IPS DF 6.9 (cell line): ENCODE data around the gene KCNRG.
A peak's percentile ranks its signal among the peaks of the same experiment; 100 is the strongest.
"Not testable (repeated sequence)": the region's sequence is repeated elsewhere in the genome, so short reads cannot be mapped to it uniquely, and the experiment has no call there.

Source experiments
- DNase-seq: peaks from one replicate; pipeline ENCODE4 v3.0.0-alpha.2; 2013; ENCODE audit warnings: low read depth, low spot score
- H3K27ac ChIP-seq: one replicate; pipeline ENCODE4 v1.5.1; 2013; ENCODE audit warnings: low read length, control low read depth
- H3K27me3 ChIP-seq: 2 replicates; pipeline ENCODE4 v1.6.1; 2013; ENCODE audit warnings: mild to moderate bottlenecking, low read length; ENCODE audit not compliant: control insufficient read depth, insufficient read depth
- H3K36me3 ChIP-seq: 2 replicates; pipeline ENCODE4 v1.6.1; 2013; ENCODE audit warnings: low read length; ENCODE audit not compliant: control insufficient read depth, insufficient read depth
- H3K4me1 ChIP-seq: 2 replicates; pipeline ENCODE4 v1.6.1; 2013; ENCODE audit warnings: low read length; ENCODE audit not compliant: control insufficient read depth, insufficient read depth
- H3K4me3 ChIP-seq: 2 replicates; pipeline ENCODE4 v1.5.1; 2013; ENCODE audit warnings: mild to moderate bottlenecking, low read length
- H3K9me3 ChIP-seq: 2 replicates; pipeline ENCODE4 v1.6.1; 2013; ENCODE audit warnings: low read length, inconsistent platforms; ENCODE audit not compliant: control insufficient read depth, insufficient read depth
- WGBS: extraction: QIAGEN DNeasy Blood & Tissue Kit; methylation state at CpG from one replicate; pipeline ENCODE4 v1.1.7; 2013; ENCODE audit warnings: mixed read lengths, missing lambda C conversion rate; ENCODE audit not compliant: insufficient read length, insufficient coverage; 5-methylcytosine and 5-hydroxymethylcytosine counted together

Gene KCNRG, protein sequence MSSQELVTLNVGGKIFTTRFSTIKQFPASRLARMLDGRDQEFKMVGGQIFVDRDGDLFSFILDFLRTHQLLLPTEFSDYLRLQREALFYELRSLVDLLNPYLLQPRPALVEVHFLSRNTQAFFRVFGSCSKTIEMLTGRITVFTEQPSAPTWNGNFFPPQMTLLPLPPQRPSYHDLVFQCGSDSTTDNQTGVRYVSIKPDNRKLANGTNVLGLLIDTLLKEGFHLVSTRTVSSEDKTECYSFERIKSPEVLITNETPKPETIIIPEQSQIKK

DNA sequence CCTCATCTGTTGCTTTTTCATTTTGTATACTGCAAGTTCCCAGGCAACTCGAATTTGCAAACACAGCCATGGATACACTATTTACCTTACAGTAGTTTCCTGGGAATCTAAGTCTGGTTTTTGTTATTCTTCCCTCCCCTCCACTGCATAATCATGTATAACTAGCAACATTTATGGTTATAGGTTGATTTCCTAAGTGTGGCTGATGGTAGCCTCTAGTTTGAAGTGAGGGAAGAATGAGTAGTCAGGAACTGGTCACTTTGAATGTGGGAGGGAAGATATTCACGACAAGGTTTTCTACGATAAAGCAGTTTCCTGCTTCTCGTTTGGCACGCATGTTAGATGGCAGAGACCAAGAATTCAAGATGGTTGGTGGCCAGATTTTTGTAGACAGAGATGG is at the start of gene KCNRG:
TSS of gene KCNRG (plus strand) at position 187 of the 400 bp plus-strand sequence. CDS start at position 237, 50 bp downstream.
- WGBS, result no CpG with 5 or more reads among the region's 5 CpGs
- Histone ChIP-seq H3K9me3 (no peaks in the 10 kb centered on the region), H3K27me3 (no peaks in the 10 kb centered on the region), H3K4me1 (peaks cover 2% of the 10 kb centered on the region; the same call in 1 of the 2 replicates), H3K36me3 (no peaks in the 10 kb centered on the region; the same call in 1 of the 2 replicates), H3K27ac (no peak within 1 kb of the TSS), H3K4me3 (no peak within 1 kb of the TSS)
- no peak for DNase-seq

DNA sequence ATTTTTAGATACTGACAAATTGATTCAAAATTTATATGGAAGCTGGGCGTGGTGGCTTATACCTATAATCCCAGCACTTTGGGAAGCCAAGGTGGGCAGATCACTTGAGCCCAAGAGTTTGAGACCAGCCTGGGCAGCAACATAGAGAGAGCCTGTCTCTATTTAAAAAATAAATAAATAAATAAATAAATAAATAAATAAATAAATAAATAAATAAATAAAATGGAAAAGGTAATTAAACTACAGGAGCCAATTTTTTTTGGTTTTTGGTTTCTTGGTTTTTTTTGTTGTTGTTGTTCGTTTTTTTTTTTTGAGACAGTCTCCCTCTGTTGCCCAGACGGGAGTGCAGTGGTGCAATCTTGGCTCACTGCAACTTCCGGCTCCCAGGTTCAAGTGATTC is 47.8 kb upstream of the KCNRG start:
- H3K27ac ChIP-seq, result no peak overlapping the region
- no peaks in the 10 kb centered on the region for H3K4me1 ChIP-seq
- no peaks in the 10 kb centered on the region for H3K36me3 ChIP-seq
- no peaks in the 10 kb centered on the region for H3K27me3 ChIP-seq
- 100% methylated on average over 1 of the region's 4 CpGs for WGBS
- no peaks in the 10 kb centered on the region for H3K9me3 ChIP-seq
- no peak for DNase-seq
- no peak overlapping the region for H3K4me3 ChIP-seq

DNA sequence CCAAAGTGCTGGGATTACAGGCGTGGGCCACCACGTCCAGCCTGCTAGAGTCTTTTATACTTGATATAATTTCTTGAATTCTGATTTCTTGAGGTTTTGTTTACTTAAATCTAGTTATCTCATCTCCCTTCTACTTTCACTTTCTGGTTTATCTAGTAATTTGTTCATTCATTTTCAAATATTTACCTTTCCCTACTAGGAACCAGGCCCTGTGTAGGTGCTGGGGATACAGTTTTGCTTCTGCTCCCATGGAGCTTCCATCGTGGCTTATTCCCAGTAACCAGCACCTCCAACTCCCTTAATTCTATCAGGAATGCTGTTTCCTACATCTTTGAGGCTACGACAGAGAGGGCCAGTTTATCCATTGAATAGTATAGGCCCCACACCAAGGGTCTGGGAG is 42.5 kb upstream of the KCNRG start:
- WGBS, result no CpG with 5 or more reads among the region's 4 CpGs
- H3K9me3 ChIP-seq, result no peaks in the 10 kb centered on the region
- no peaks in the 10 kb centered on the region for H3K4me1 ChIP-seq
- no peak overlapping the region for H3K27ac ChIP-seq
- H3K27me3 ChIP-seq, result no peaks in the 10 kb centered on the region
- no peak for DNase-seq
- H3K4me3 ChIP-seq, result no peak overlapping the region
- H3K36me3 ChIP-seq, result no peaks in the 10 kb centered on the region

DNA sequence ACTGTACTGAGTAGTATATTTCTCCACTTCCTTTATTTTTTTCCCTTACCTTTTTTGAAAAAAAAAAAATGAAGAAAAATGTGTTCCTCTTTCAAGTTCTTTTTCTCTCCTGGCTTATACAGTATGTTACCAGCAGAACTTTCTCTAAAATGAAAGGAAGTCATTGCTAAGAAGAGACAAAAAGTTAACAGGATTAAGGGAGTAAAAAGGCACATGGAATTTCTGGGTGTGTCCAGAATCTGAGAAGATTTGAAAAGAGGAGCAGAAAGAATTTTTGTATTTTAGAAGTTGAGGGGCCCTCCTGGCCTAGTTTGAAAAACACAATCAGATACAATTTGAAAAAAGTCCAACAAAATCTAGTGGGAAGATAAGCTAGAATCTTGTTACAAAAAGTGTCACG is 39.4 kb upstream of the KCNRG start:
- no CpG with 5 or more reads among the region's 1 CpG for WGBS
- H3K27ac ChIP-seq, result no peak overlapping the region
- no peaks in the 10 kb centered on the region for H3K36me3 ChIP-seq
- no peak overlapping the region for H3K4me3 ChIP-seq
- no peak for DNase-seq
- no peaks in the 10 kb centered on the region for H3K9me3 ChIP-seq
- no peaks in the 10 kb centered on the region for H3K4me1 ChIP-seq
- no peaks in the 10 kb centered on the region for H3K27me3 ChIP-seq

DNA sequence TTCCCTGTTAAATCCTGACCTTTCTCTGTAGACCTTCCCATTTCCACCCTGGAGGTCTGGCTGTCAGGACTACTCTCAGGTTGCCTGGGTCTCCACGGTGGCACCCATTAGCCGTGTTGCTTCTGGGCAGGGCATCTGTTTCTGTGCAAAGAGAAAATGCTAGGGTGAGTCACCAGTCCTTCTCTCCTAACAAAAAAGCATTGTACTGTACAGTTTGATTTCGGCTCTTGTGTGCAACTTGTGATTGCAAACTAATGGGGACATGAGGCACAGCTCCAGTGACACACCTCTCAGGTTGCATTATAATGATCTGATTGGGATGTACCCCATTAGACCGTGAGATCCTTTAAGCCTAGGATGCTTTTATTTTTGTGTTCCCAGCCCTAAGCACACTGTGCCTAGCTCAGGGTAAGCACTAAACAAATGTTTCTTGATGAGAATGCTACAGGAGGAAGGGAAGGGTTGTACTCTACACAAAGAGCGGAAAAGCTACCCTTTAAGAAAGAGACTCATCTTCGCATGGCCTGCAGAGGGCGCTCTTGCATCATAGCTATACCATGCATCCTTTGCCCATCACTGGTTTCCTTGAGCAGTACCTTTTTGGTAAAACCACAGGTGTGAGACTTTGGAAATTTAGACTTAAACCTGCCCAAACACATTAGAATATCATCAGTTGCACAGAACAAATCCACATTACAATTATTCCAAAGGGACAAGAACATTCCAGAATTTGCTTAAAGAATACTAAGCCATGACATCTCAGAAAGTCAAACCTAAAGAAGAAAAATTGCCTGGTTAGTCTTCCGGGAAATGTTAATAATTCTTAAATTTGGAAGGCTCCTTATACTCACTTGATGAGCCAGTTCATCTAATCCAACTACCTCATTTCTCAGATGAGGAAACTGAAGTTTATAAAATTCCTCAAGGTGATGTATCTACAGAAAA is 38.7 kb upstream of the KCNRG start:
- no peak overlapping the region for H3K4me3 ChIP-seq
- WGBS, result no CpG with 5 or more reads among the region's 8 CpGs
- H3K36me3 ChIP-seq, result no peaks in the 10 kb centered on the region
- peak; percentile 68 for DNase-seq
- no peaks in the 10 kb centered on the region for H3K9me3 ChIP-seq
- H3K27me3 ChIP-seq, result no peaks in the 10 kb centered on the region
- H3K4me1 ChIP-seq, result no peaks in the 10 kb centered on the region
- no peak overlapping the region for H3K27ac ChIP-seq

DNA sequence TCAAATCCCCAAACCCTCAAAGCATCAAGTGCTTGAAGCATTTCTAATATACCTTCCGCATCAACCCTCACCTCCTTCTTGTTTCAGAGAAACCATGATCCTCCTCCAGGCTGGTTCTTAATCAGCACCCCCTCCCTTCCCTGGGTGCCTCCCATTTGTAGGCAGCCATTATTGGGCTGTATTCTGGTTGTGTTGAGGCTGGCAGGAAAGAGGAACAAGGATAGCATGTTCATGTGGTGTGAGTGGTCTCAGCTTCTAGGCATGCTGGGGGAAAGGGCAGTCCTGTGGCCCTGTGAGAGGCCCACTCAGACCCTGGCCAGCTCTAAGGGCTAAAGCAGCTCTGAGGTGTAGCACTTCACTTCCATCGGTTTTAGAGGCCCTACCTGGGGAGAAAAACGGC is 37.3 kb upstream of the KCNRG start:
- H3K27me3 ChIP-seq, result no peaks in the 10 kb centered on the region
- no peaks in the 10 kb centered on the region for H3K9me3 ChIP-seq
- no peaks in the 10 kb centered on the region for H3K4me1 ChIP-seq
- H3K4me3 ChIP-seq, result no peak overlapping the region
- H3K27ac ChIP-seq, result no peak overlapping the region
- whole genome bisulfite sequencing, result 100% methylated on average over 1 of the region's 3 CpGs
- no peaks in the 10 kb centered on the region for H3K36me3 ChIP-seq
- no peak for DNase-seq

DNA sequence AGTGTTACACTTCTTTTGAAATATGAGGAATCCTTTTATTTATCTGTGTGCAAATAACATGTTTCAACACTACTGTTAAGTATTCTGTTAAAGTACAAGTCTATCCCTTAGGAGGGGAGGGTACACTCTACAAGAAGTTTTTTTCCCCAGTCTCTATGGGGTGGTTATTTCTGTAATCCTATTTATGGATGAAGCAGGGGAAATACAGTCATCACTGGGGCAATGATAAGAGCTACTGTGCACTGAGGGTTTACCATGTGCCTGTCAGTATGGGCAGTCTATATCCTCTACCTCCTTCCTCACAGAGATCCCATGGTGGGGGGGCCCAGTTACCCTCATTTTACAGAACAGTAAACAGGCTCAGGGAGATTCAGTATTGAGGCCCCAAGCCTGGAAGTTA is 35.0 kb upstream of the KCNRG start:
- H3K27ac ChIP-seq, result no peak overlapping the region
- no peaks in the 10 kb centered on the region for H3K9me3 ChIP-seq
- H3K4me3 ChIP-seq, result no peak overlapping the region
- no peak for DNase-seq
- no peaks in the 10 kb centered on the region for H3K36me3 ChIP-seq
- no peaks in the 10 kb centered on the region for H3K4me1 ChIP-seq
- H3K27me3 ChIP-seq, result no peaks in the 10 kb centered on the region

DNA sequence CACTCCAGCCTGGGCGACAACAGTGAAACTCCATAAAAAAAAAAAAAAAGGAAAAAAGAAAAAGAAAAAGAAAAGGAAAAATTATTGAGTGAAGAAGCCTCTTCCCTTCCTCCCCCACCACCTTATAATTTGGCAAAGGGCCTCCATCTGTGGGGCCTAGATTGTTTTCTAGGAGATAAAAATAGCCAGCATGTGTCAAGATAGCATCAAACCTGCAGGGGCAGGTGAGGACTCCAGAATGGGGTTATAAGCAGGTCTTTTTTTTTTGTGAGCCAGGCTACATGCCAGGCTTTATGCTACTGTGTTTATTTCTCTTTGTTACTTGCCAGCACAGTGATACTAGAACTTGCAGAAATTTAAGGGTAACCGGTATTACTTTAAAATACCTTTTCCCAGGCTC is 30.1 kb upstream of the KCNRG start:
- no peaks in the 10 kb centered on the region for H3K27me3 ChIP-seq
- H3K4me3 ChIP-seq, result no peak overlapping the region
- no peaks in the 10 kb centered on the region for H3K9me3 ChIP-seq
- no peaks in the 10 kb centered on the region for H3K36me3 ChIP-seq
- no peak overlapping the region for H3K27ac ChIP-seq
- WGBS, result no CpG with 5 or more reads among the region's 2 CpGs
- DNase-seq, result no peak
- no peaks in the 10 kb centered on the region for H3K4me1 ChIP-seq

DNA sequence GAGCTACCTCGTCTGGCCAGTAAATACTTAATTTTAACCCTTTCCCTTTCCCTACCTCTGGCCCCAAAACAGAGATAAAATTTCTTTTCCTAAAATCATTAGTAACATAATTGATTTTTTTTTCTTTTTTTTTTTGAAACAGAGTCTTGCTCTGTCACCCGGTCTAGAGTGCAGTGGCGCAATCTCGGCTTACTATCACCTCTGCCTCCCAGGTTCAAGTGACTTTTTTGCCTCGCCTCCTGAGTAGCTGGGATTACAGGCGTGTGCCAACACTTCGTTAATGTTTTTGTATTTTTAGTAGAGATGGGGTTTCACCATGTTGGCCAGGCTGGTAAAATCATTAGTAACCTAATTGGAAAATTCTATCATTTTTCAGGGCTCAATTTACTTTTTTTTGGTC is 28.8 kb upstream of the KCNRG start:
- H3K36me3 ChIP-seq, result no peaks in the 10 kb centered on the region
- H3K4me3 ChIP-seq, result no peak overlapping the region
- H3K27me3 ChIP-seq, result no peaks in the 10 kb centered on the region
- no peaks in the 10 kb centered on the region for H3K9me3 ChIP-seq
- no peak overlapping the region for H3K27ac ChIP-seq
- no peaks in the 10 kb centered on the region for H3K4me1 ChIP-seq
- no CpG with 5 or more reads among the region's 7 CpGs for WGBS
- DNase-seq, result no peak

DNA sequence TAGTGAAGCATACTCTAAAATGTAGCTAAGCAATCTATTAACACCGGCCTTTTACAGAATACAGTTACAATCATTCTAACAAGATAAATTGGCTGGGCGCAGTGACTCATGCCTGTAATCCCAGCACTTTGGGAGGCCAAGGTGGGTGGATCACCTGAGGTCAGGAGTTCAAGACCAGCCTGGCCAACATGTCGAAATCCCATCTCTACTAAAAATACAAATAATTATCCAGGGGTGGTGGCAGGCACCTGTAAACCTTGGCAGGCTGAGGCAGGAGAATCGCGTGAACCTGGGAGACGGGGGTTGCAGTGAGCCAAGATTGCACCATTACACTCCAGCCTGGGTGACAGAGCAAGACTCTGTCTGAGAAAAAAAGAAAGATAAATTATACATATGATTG is 24.6 kb upstream of the KCNRG start:
- no CpG with 5 or more reads among the region's 6 CpGs for WGBS

More for the DNA sequence above, 24.6 kb upstream of the KCNRG start:
- not testable (repeated sequence) for H3K36me3 ChIP-seq, DNase-seq, H3K4me1 ChIP-seq, H3K27ac ChIP-seq, H3K4me3 ChIP-seq, H3K9me3 ChIP-seq, H3K27me3 ChIP-seq
